PC-3 (cell line): ENCODE data around the gene EMP3. TPM values are rescaled to one million over a fixed set of nuclear protein-coding genes. Genes with fewer than 3 reads are reported as not detected.

Experiments used
- ATAC-seq: fragments of 200-7000 bp; cut with Tn5 transposase; 2 replicates; pipeline ENCODE4 v1.9.1; 2020; ENCODE audit warnings: mild to moderate bottlenecking, moderate library complexity
- BruUV-seq: library from RNA; stranded (reverse); fragments of 400-500 nt; replicated peaks from 2 replicates; lab custom pipeline; 2021; lab: Mats Ljungman, UMichigan
- CTCF ChIA-PET: fragments of 300-600 bp; sonication (Branson Sonifier 250); formaldehyde crosslinking; loops from one replicate; lab custom pipeline; 2022; ENCODE audit warnings: antibody characterized with exemption; lab: Charles Lee
- POLR2A ChIA-PET: fragments of 300-600 bp; sonication (Branson Sonifier 250); formaldehyde crosslinking; loops from one replicate; lab custom pipeline; 2022; ENCODE audit warnings: antibody characterized with exemption; ENCODE audit not compliant: unreplicated experiment; lab: Charles Lee
- DNase-seq: peaks from one replicate; pipeline ENCODE4 v3.0.0-alpha.2; 2015
- H2AFZ ChIP-seq: fragments of 300-600 bp; sonication (generic); 2 replicates; pipeline ENCODE4 v1.6.0; 2016; ENCODE audit warnings: antibody characterized with exemption, low read length
- H3F3A ChIP-seq: fragments of 300-600 bp; sonication (generic); one replicate; pipeline ENCODE4 v1.6.0; 2017; ENCODE audit warnings: antibody characterized with exemption, low read length, control low read depth, mild to moderate bottlenecking; ENCODE audit not compliant: unreplicated experiment
- H3K27ac ChIP-seq: fragments of 300-600 bp; sonication (generic); 2 replicates; pipeline ENCODE4 v1.5.1; 2016; ENCODE audit warnings: mild to moderate bottlenecking, low read length
- H3K27me3 ChIP-seq: fragments of 300-600 bp; sonication (generic); 2 replicates; pipeline ENCODE4 v1.6.1; 2016; ENCODE audit warnings: low read length, mixed read lengths
- H3K36me3 ChIP-seq: fragments of 300-600 bp; sonication (generic); 2 replicates; pipeline ENCODE4 v1.6.1; 2016; ENCODE audit warnings: low read depth, mixed run types, low read length, mixed read lengths
- H3K4me1 ChIP-seq: fragments of 300-600 bp; sonication (generic); 2 replicates; pipeline ENCODE4 v1.5.1; 2016; ENCODE audit warnings: low read length; ENCODE audit not compliant: insufficient read depth
- H3K4me2 ChIP-seq: fragments of 300-600 bp; sonication (generic); 2 replicates; pipeline ENCODE4 v1.6.0; 2016; ENCODE audit warnings: low read length
- H3K4me3 ChIP-seq: fragments of 300-600 bp; sonication (generic); 2 replicates; pipeline ENCODE4 v1.5.1; 2016; ENCODE audit warnings: mild to moderate bottlenecking, low read length, mixed read lengths
- H3K79me2 ChIP-seq: fragments of 300-600 bp; sonication (generic); 2 replicates; pipeline ENCODE4 v1.6.1; 2017; ENCODE audit warnings: low read length, mixed read lengths
- H3K9ac ChIP-seq: fragments of 300-600 bp; sonication (generic); 2 replicates; pipeline ENCODE4 v1.6.0; 2016; ENCODE audit warnings: mild to moderate bottlenecking, low read length
- H3K9me2 ChIP-seq: fragments of 300-600 bp; sonication (generic); replicated peaks from 2 replicates; pipeline ENCODE4 v1.6.1; 2016; ENCODE audit warnings: mixed run types, low read length, mixed read lengths
- H3K9me3 ChIP-seq: fragments of 300-600 bp; sonication (generic); 2 replicates; pipeline ENCODE4 v1.6.1; 2016; ENCODE audit warnings: low read length, mixed read lengths
- H4K20me1 ChIP-seq: fragments of 300-600 bp; sonication (generic); 2 replicates; pipeline ENCODE4 v1.6.1; 2016; ENCODE audit warnings: low read length, mixed read lengths
- CTCF ChIP-seq: fragments of 300-600 bp; sonication (generic); conservative IDR thresholded peaks from 2 replicates; pipeline ENCODE4 v1.5.1; 2017; ENCODE audit warnings: antibody characterized with exemption, low read depth, mild to moderate bottlenecking, low read length
- EZH2 ChIP-seq: fragments of 300-600 bp; sonication (generic); IDR thresholded peaks from one replicate; pipeline ENCODE4 v1.6.1; 2017; ENCODE audit warnings: antibody characterized with exemption, mild to moderate bottlenecking, low read length; ENCODE audit not compliant: unreplicated experiment
- EZH2phosphoT487 ChIP-seq: fragments of 300-600 bp; sonication (generic); IDR thresholded peaks from 2 replicates; pipeline ENCODE4 v1.6.1; 2018; ENCODE audit warnings: mild to moderate bottlenecking, antibody characterized with exemption, low read length, borderline replicate concordance
- intact Hi-C: fragments of 100-400 bp; cut with micrococcal nuclease; formaldehyde crosslinking; loops from 2 replicates; pipeline ENCODE4 v1.9.0; 2023
- total RNA-seq: library from RNA; depleted of rRNA; stranded (reverse); fragments of >200 nt; gene quantifications from 2 replicates; pipeline ENCODE4 v1.2.3, GENCODE V29; 2014

EMP3 gene
- total RNA-seq, 1 experiment from 2014 or later: 31.9 TPM

- no TSS peak for BruUV-seq
- H3F3A ChIP-seq: no peaks in the 10 kb centered on the region
- H3K9me2 ChIP-seq: no peaks in the 10 kb centered on the region
- H4K20me1 ChIP-seq: no peaks in the 10 kb centered on the region
- H3K9ac ChIP-seq: no peak overlapping the region
- H3K27ac ChIP-seq: no peak overlapping the region
- H3K27me3 ChIP-seq: no peaks in the 10 kb centered on the region
- no peaks in the 10 kb centered on the region for H3K4me1 ChIP-seq
- no peak overlapping the region for H3K4me2 ChIP-seq
- ChIA-PET POLR2A (no interaction called here), CTCF (no interaction called here)
- intact Hi-C loops: no loop called here
- H3K36me3 ChIP-seq: no peaks in the 10 kb centered on the region
- no peak overlapping the region for H3K4me3 ChIP-seq
- no peak for TF ChIP-seq CTCF
- TF ChIP-seq EZH2: no peak
- no peak for TF ChIP-seq EZH2phosphoT487
- H2AFZ ChIP-seq: no peak overlapping the region
- no peaks in the 10 kb centered on the region for H3K9me3 ChIP-seq
- H3K79me2 ChIP-seq: no peaks in the 10 kb centered on the region
- DNase-seq (no peak), ATAC-seq (no peak)
Observed at GRCh38 chr19:48283908-48284307, 41.4 kb upstream of the EMP3 start.

GRCh38 chr19:48284896-48285295 is 40.5 kb upstream of the EMP3 start:
- ATAC-seq: no peak
- no TSS peak for BruUV-seq
- CTCF ChIA-PET: no interaction called here

More at GRCh38 chr19:48284896-48285295, 40.5 kb upstream of the EMP3 start:
- H3K4me2 ChIP-seq: no peak overlapping the region
- intact Hi-C loops: no loop called here
- H3K36me3 ChIP-seq: no peaks in the 10 kb centered on the region
- no peak overlapping the region for H3K9ac ChIP-seq
- no peaks in the 10 kb centered on the region for H3K9me2 ChIP-seq
- H3F3A ChIP-seq: no peaks in the 10 kb centered on the region
- no peak for DNase-seq
- no peaks in the 10 kb centered on the region for H3K9me3 ChIP-seq
- TF ChIP-seq EZH2 (no peak), EZH2phosphoT487 (no peak), CTCF (no peak)
- H3K27me3 ChIP-seq: no peaks in the 10 kb centered on the region
- H2AFZ ChIP-seq: no peak overlapping the region
- POLR2A ChIA-PET: no interaction called here
- no peak overlapping the region for H3K4me3 ChIP-seq
- no peak overlapping the region for H3K27ac ChIP-seq
- H4K20me1 ChIP-seq: no peaks in the 10 kb centered on the region
- no peaks in the 10 kb centered on the region for H3K79me2 ChIP-seq
- H3K4me1 ChIP-seq: no peaks in the 10 kb centered on the region
